Ishikawa (cell line): Measurements from ENCODE around the gene NPAS2.

ENCODE experiments used
- CEBPB ChIP-seq: IDR thresholded peaks from 2 replicates; pipeline ENCODE4 v1.6.1; 2012
- CREB1 ChIP-seq: IDR thresholded peaks from 2 replicates; pipeline ENCODE4 v1.6.1; 2012; ENCODE audit warnings: low read depth
- EGR1 ChIP-seq: IDR thresholded peaks from 2 replicates; pipeline ENCODE4 v1.6.1; 2012
- EP300 ChIP-seq: IDR thresholded peaks from 2 replicates; pipeline ENCODE4 v1.6.1; 2012; ENCODE audit warnings: borderline replicate concordance
- FOXM1 ChIP-seq: IDR thresholded peaks from 2 replicates; pipeline ENCODE4 v1.6.1; 2012; ENCODE audit warnings: low read depth, borderline replicate concordance
- MAX ChIP-seq: IDR thresholded peaks from 2 replicates; pipeline ENCODE4 v1.6.1; 2012
- NFIC ChIP-seq: IDR thresholded peaks from 2 replicates; pipeline ENCODE4 v1.6.1; 2012
- RAD21 ChIP-seq: IDR thresholded peaks from 2 replicates; pipeline ENCODE4 v1.6.1; 2012; ENCODE audit warnings: low read depth
- TAF1 ChIP-seq: IDR thresholded peaks from 2 replicates; pipeline ENCODE4 v1.6.1; 2012; ENCODE audit warnings: low read depth, mild to moderate bottlenecking
- TCF12 ChIP-seq: IDR thresholded peaks from 2 replicates; pipeline ENCODE4 v1.6.1; 2012; ENCODE audit warnings: low read depth
- TEAD4 ChIP-seq: IDR thresholded peaks from 2 replicates; pipeline ENCODE4 v1.6.1; 2012
- USF1 ChIP-seq: IDR thresholded peaks from 2 replicates; pipeline ENCODE4 v1.6.1; 2012
- YY1 ChIP-seq: IDR thresholded peaks from 2 replicates; pipeline ENCODE4 v1.6.1; 2012; ENCODE audit warnings: low read depth
- ZBTB7A ChIP-seq: IDR thresholded peaks from 2 replicates; pipeline ENCODE4 v1.6.1; 2012; ENCODE audit warnings: low read depth
- TF ChIP-seq, protein P1 (sequence below): IDR thresholded peaks from 2 replicates; pipeline ENCODE4 v1.6.1; 2012; ENCODE audit warnings: low read depth, mild to moderate bottlenecking

The NPAS2 gene

DNA sequence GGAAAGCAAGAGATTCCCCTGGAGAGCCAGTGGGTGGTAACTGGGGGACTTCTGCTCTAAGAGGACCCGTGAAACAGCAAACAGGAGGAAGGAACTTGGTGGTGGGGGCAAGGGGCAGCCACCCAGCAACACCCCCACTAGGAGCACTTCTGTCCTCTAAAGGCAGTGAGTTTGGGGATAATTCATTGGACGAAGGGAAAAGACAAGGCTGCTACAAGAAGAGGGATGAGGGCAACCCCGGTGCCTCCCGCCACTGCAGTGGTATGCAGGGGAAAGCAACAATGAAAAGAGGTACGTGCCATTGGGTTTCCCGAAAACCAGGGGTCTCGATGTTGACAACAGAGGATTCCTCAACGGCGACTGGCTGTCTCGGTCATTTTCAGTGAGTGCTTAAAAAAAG is 191.2 kb downstream of the NPAS2 start:
- TF ChIP-seq TCF12, result no peak
- TF ChIP-seq RAD21, result no peak
- no peak for TF ChIP-seq TEAD4
- no peak for TF ChIP-seq EGR1
- no peak for TF ChIP-seq NFIC
- TF ChIP-seq TAF1, result no peak

DNA sequence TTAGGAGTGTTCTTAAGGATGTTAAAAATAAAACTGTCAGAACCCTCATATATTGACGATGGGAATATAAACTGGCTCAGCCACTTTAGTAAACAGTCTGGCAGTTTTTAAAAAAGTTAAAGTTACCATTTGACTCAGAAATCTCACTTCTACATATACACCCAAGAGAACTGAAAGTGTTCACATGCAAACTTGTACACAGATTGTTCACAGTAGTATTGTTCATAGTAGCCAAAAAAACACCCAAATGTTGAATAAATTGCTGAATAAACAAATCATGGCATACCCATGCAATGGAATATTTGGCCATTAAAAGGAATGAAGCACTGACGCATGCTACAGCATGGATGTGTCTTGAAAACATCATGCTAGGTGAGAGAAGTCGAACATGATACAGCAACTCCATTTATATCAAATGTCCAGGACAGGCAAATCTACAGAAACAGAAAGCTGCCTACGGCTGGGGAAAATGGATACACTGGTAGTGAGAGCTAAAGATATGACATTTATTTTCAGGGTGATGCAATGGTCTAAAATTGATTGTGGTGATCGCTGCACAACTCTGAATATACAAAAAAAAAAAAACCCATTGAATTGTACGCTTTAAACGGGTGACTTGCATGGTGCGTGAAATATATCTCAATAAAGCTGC is 192.2 kb downstream of the NPAS2 start:
- TF ChIP-seq FOXM1, result no peak
- TF ChIP-seq, protein P1, sequence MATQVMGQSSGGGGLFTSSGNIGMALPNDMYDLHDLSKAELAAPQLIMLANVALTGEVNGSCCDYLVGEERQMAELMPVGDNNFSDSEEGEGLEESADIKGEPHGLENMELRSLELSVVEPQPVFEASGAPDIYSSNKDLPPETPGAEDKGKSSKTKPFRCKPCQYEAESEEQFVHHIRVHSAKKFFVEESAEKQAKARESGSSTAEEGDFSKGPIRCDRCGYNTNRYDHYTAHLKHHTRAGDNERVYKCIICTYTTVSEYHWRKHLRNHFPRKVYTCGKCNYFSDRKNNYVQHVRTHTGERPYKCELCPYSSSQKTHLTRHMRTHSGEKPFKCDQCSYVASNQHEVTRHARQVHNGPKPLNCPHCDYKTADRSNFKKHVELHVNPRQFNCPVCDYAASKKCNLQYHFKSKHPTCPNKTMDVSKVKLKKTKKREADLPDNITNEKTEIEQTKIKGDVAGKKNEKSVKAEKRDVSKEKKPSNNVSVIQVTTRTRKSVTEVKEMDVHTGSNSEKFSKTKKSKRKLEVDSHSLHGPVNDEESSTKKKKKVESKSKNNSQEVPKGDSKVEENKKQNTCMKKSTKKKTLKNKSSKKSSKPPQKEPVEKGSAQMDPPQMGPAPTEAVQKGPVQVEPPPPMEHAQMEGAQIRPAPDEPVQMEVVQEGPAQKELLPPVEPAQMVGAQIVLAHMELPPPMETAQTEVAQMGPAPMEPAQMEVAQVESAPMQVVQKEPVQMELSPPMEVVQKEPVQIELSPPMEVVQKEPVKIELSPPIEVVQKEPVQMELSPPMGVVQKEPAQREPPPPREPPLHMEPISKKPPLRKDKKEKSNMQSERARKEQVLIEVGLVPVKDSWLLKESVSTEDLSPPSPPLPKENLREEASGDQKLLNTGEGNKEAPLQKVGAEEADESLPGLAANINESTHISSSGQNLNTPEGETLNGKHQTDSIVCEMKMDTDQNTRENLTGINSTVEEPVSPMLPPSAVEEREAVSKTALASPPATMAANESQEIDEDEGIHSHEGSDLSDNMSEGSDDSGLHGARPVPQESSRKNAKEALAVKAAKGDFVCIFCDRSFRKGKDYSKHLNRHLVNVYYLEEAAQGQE, result no peak
- TF ChIP-seq EGR1, result no peak
- TF ChIP-seq NFIC, result no peak
- no peak for TF ChIP-seq RAD21
- no peak for TF ChIP-seq YY1
- no peak for TF ChIP-seq TCF12
- TF ChIP-seq EP300, result no peak
- no peak for TF ChIP-seq CEBPB
- no peak for TF ChIP-seq MAX
- no peak for TF ChIP-seq USF1
- no peak for TF ChIP-seq TAF1
- TF ChIP-seq TEAD4, result no peak
- no peak for TF ChIP-seq ZBTB7A
- no peak for TF ChIP-seq CREB1

DNA sequence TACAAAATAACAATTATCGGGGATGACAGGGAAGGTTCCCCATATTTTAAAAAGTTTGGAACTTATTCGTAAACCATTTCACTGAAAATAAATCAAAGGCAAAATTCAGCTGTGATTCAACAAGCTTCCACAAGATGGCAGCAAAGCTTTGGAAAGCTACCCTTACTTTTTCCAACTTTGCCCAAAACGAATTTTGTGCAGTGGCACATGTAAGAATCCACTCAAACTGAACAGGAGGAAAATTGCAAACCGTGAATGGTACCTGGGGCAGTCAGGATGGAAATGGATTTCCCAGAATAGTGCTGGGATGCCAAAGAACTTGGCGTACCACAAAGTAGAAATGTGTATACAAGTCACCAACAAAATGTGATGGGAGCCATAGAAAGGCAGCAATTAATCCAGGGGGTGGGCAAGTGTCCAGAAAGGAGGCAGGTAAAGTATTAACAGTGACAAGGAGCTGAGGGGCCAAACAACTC is 192.8 kb downstream of the NPAS2 start:
- no peak for TF ChIP-seq CREB1
- peak; percentile 76 for TF ChIP-seq RAD21
- no peak for TF ChIP-seq ZBTB7A
- no peak for TF ChIP-seq TEAD4

DNA sequence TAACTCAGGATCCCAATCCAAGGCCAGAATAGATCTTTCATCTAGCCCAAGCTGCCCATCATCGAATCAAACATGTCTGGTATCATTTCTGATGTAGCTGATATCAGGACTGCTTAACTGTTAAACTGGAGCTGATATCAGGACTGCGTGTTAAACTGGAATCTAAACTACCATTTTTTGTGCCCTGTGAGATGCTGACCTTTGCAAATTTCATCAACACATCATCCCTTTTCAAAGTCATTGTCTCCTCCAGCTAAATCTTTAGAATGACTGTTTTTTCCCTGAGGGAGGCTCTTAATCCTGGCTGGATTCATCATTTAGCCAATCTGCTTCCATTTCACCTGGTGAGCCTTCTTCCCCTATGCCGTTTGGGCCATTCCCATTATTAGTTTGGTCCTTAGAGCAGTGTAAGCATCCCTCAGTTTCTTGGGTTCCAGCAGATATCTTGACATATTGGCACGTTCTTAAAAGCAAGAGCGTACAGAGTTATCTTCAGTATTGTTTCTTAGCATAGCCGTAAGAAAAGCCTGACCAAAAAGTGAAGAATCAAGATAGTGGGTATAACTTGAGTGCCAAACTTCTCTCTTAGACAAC is 194.4 kb downstream of the NPAS2 start:
- TF ChIP-seq EGR1, result no peak
- TF ChIP-seq TCF12, result no peak
- no peak for TF ChIP-seq TEAD4
- TF ChIP-seq YY1, result no peak
- TF ChIP-seq TAF1, result no peak
- no peak for TF ChIP-seq CEBPB
- no peak for TF ChIP-seq FOXM1
- TF ChIP-seq NFIC, result no peak
- TF ChIP-seq, protein P1, result no peak
- no peak for TF ChIP-seq USF1

DNA sequence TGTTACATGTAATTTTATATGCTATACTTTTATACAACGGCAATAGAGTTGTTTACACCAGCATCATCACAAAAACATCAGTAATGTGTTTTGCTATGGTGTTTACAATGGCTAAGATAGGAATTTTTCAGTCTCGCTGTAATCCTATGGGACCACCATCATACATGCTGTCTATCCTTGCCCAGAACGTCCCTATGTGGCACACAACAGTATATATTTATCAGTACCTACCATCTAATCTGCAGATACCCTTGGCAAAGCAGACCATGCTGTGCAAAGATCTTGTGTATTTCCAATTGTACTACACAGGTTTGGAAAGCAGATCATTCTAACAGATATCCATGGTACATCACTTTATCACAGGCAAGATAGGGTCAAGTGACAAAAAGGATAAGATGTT is 197.4 kb downstream of the NPAS2 start:
- TF ChIP-seq TCF12, result no peak

- TF ChIP-seq USF1 (no peak), RAD21 (no peak), EGR1 (no peak), TAF1 (no peak), CREB1 (no peak), EP300 (no peak), YY1 (no peak), ZBTB7A (no peak), CEBPB (no peak), TEAD4 (no peak)
- TF ChIP-seq, protein P1, result no peak
Observed at GRCh38 chr2:101018934-101019333, 199.0 kb downstream of the NPAS2 start.
